ENCODE data around the gene RNF213.

RNF213 gene

DNA sequence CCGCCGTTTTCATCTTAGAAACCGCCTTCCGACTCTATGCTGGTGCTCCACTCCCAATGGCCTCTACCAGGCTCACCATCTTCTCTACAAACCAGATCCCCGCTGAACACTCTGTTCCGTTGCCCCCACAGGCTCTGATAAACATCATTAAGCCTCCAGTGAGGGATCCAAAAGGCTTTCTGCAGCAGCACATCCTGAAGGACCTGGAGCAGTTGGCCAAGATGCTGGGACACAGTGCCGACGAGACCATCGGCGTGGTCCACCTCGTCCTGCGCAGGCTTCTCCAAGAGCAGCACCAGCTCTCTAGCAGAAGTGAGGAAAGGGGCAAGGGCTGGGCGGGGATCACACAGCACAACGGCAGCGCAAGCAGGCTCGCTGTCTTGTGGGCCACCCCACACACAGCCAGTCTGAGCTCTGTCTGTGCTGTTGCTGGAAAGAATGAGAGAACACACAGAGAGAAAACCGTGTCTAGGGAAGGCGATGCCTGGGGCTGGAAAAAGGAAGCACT lies 120.8 kb downstream of the RNF213 start:
- Histone ChIP-seq H3K9ac (ENCODE audit: low read length) (no peak overlapping the region), H2AFZ (ENCODE audit: low read depth, low read length, severe bottlenecking) (no peak overlapping the region), H4K20me1 (ENCODE audit: low read depth, low read length) (no peaks in the 10 kb centered on the region), H3K27me3 (ENCODE audit: low read length) (no peaks in the 10 kb centered on the region), H3K27ac (ENCODE audit: low read depth, low read length) (no peak overlapping the region), H3K4me3 (ENCODE audit: insufficient read depth, low read length, poor library complexity, severe bottlenecking) (no peak overlapping the region), H3K4me2 (ENCODE audit: low read depth, low read length, poor library complexity, severe bottlenecking) (no peak overlapping the region), H3K79me2 (ENCODE audit: insufficient read depth, low read length) (no peaks in the 10 kb centered on the region), H3K36me3 (ENCODE audit: low read length) (no peaks in the 10 kb centered on the region), H3K9me3 (ENCODE audit: insufficient read depth, low read length) (no peaks in the 10 kb centered on the region), H3K9me2 (replicated peaks; ENCODE audit: insufficient read depth, low read length) (no peaks in the 10 kb centered on the region), H3F3A (ENCODE audit: insufficient read depth) (no peaks in the 10 kb centered on the region)
- TF ChIP-seq, protein P1, sequence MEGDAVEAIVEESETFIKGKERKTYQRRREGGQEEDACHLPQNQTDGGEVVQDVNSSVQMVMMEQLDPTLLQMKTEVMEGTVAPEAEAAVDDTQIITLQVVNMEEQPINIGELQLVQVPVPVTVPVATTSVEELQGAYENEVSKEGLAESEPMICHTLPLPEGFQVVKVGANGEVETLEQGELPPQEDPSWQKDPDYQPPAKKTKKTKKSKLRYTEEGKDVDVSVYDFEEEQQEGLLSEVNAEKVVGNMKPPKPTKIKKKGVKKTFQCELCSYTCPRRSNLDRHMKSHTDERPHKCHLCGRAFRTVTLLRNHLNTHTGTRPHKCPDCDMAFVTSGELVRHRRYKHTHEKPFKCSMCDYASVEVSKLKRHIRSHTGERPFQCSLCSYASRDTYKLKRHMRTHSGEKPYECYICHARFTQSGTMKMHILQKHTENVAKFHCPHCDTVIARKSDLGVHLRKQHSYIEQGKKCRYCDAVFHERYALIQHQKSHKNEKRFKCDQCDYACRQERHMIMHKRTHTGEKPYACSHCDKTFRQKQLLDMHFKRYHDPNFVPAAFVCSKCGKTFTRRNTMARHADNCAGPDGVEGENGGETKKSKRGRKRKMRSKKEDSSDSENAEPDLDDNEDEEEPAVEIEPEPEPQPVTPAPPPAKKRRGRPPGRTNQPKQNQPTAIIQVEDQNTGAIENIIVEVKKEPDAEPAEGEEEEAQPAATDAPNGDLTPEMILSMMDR (IDR thresholded peaks at IDR 0.05; ENCODE audit: insufficient read depth, low read length, poor library complexity, severe bottlenecking) = no peak
- TF ChIP-seq EZH2phosphoT487 (conservative IDR thresholded peaks at IDR 0.05; ENCODE audit: low read length) = no peak

DNA sequence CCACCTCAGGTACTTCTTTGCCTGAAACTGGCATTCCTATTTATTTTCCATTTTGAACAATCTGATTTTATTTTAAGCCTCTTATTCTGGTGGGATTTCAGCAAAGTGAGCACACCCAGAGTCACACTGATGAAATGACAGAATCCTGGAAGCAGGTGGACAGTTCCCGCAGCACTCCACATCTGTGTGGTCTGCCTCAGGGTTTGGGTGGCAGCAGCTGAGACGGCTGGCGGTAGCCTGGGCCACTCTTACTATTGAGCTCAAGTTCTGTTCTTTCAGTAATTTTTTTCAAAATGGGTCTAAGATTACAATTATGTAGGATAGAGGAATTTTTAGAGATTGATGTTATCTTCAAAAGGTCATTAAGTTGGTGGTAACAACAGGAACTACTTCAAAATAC lies 121.8 kb downstream of the RNF213 start:
- H4K20me1 ChIP-seq (ENCODE audit: low read depth, low read length) = no peaks in the 10 kb centered on the region
- no peaks in the 10 kb centered on the region for H3K9me2 ChIP-seq (replicated peaks; ENCODE audit: insufficient read depth, low read length)
- no peak for TF ChIP-seq EZH2phosphoT487 (conservative IDR thresholded peaks at IDR 0.05; ENCODE audit: low read length)
- TF ChIP-seq, protein P1 (IDR thresholded peaks at IDR 0.05; ENCODE audit: insufficient read depth, low read length, poor library complexity, severe bottlenecking) = no peak
- H3K27me3 ChIP-seq (ENCODE audit: low read length) = no peaks in the 10 kb centered on the region
- H3K4me3 ChIP-seq (ENCODE audit: insufficient read depth, low read length, poor library complexity, severe bottlenecking) = no peak overlapping the region
- H3F3A ChIP-seq (ENCODE audit: insufficient read depth) = no peaks in the 10 kb centered on the region
- no peak overlapping the region for H3K27ac ChIP-seq (ENCODE audit: low read depth, low read length)
- no peaks in the 10 kb centered on the region for H3K9me3 ChIP-seq (ENCODE audit: insufficient read depth, low read length)
- no peak overlapping the region for H3K4me2 ChIP-seq (ENCODE audit: low read depth, low read length, poor library complexity, severe bottlenecking)
- H3K79me2 ChIP-seq (ENCODE audit: insufficient read depth, low read length) = no peaks in the 10 kb centered on the region
- H3K36me3 ChIP-seq (ENCODE audit: low read length) = no peaks in the 10 kb centered on the region
- H2AFZ ChIP-seq (ENCODE audit: low read depth, low read length, severe bottlenecking) = no peak overlapping the region
- no peak overlapping the region for H3K9ac ChIP-seq (ENCODE audit: low read length)

DNA sequence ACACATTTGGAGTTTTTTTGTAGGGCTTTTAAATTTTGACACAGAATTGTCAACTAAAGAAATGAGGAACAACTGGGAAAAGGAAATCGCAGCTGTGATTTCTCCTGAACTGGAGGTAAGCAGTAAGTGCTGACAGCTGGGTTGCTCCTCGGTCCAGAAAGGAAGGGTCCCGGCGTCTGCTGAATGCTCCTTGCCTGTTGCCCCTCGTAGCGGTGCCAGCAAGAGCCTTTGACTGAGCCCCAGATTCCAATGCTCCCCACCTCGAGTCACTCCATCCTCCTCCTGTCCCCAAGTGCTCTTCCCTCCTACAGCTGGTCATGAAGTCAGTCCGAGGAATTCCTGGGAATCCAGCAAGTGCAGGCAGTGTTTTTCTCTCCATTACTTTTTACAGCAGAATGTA lies 122.3 kb downstream of the RNF213 start:
- no peak for TF ChIP-seq EZH2phosphoT487 (conservative IDR thresholded peaks at IDR 0.05; ENCODE audit: low read length)
- TF ChIP-seq, protein P1 (IDR thresholded peaks at IDR 0.05; ENCODE audit: insufficient read depth, low read length, poor library complexity, severe bottlenecking) = no peak
- Histone ChIP-seq H3K4me2 (ENCODE audit: low read depth, low read length, poor library complexity, severe bottlenecking) (no peak overlapping the region), H3K27ac (ENCODE audit: low read depth, low read length) (no peak overlapping the region), H3K27me3 (ENCODE audit: low read length) (no peaks in the 10 kb centered on the region), H3K4me3 (ENCODE audit: insufficient read depth, low read length, poor library complexity, severe bottlenecking) (no peak overlapping the region), H3K36me3 (ENCODE audit: low read length) (no peaks in the 10 kb centered on the region), H3F3A (ENCODE audit: insufficient read depth) (no peaks in the 10 kb centered on the region), H3K9me2 (replicated peaks; ENCODE audit: insufficient read depth, low read length) (no peaks in the 10 kb centered on the region), H4K20me1 (ENCODE audit: low read depth, low read length) (no peaks in the 10 kb centered on the region), H2AFZ (ENCODE audit: low read depth, low read length, severe bottlenecking) (no peak overlapping the region), H3K9ac (ENCODE audit: low read length) (no peak overlapping the region), H3K9me3 (ENCODE audit: insufficient read depth, low read length) (no peaks in the 10 kb centered on the region), H3K79me2 (ENCODE audit: insufficient read depth, low read length) (no peaks in the 10 kb centered on the region)

All from SU-DHL-6 (cell line).